Activated T-helper 2 cell treated with anti-CD3 and anti-CD28 coated beads, Interferon-gamma antibody, Interleukin-2, Interleukin-4, amounts not matched to agents 10 μg/mL and 5 μg/mL and 100 μg/mL, durations not matched to agents 14 hours and 24 hours and 36 hours (primary cell): ENCODE results near the gene CHTF18. TPM values are rescaled to one million over a fixed set of nuclear protein-coding genes. Genes with fewer than 3 reads are reported as not detected.
"Not testable (repeated sequence)": the region's sequence is repeated elsewhere in the genome, so short reads cannot be mapped to it uniquely, and the experiment has no call there.

Source experiments
- DNase-seq: peaks from one replicate; pipeline ENCODE4 v3.0.0; 2021; ENCODE audit warnings: low spot score
- H3K27ac Mint-ChIP-seq: one replicate; pipeline ENCODE4 v1.8.0; 2021; ENCODE audit warnings: mixed read lengths
- H3K27me3 Mint-ChIP-seq: one replicate; pipeline ENCODE4 v1.8.0; 2021; ENCODE audit warnings: low read depth, mixed read lengths
- H3K36me3 Mint-ChIP-seq: one replicate; pipeline ENCODE4 v1.8.0; 2021; ENCODE audit warnings: low read depth, mixed read lengths
- H3K4me1 Mint-ChIP-seq: one replicate; pipeline ENCODE4 v1.8.0; 2021; ENCODE audit warnings: low read depth, mixed read lengths
- H3K4me3 Mint-ChIP-seq: one replicate; pipeline ENCODE4 v1.8.0; 2021; ENCODE audit warnings: low read depth, mild to moderate bottlenecking, moderate library complexity, mixed read lengths
- H3K9me3 Mint-ChIP-seq: one replicate; pipeline ENCODE4 v1.8.0; 2021; ENCODE audit warnings: mixed read lengths
- intact Hi-C: fragments of 100-400 bp; cut with micrococcal nuclease; formaldehyde crosslinking; loops from one replicate; pipeline ENCODE4 v1.15.1; 2023
- total RNA-seq: library from RNA; stranded (reverse); gene quantifications from 2 replicates; pipeline ENCODE4 v1.2.3, GENCODE V29; 2022

CHTF18 gene
- 108 and 119 TPM in 2 replicates for total RNA-seq

DNA sequence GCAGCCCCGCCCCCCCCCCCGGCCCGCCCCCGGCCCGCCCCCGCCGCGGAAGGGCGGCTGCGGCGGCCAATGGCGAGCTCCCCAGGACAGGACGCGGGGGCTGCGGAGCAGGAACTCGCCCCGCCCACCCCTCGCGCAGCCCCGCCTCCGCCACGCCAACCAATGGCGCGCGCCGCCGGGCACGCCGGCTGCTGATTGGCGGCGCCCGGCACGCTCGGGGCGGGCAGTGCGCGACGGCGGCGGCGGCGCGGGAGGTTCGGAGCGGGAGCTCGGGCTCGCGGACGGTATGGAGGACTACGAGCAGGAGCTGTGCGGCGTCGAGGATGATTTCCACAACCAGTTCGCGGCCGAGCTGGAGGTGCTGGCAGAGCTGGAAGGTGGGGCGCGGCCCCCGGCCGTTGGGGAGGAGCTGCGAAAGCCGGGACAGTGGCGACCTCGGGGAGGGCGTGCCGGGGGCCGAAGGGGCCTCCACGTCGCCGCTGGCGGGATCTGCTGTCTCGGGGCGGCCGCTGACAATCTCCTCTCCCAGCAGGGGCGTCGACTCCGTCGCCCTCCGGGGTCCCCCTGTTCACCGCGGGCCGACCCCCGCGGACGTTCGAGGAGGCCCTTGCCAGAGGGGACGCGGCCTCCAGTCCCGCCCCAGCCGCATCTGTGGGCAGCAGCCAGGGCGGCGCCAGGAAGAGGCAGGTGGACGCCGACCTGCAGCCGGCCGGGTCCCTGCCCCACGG is at the start of gene CHTF18:
Gene CHTF18, plus strand, starts transcription at position 222 of the 728 bp plus-strand sequence. Its CDS starts 65 bp downstream, at position 287.
- Mint-ChIP-seq H3K36me3 (peaks cover 23% of the 10 kb centered on the region), H3K4me3 (peak within 1 kb of the TSS; percentile 86), H3K27me3 (no peaks in the 10 kb centered on the region), H3K9me3 (no peaks in the 10 kb centered on the region), H3K27ac (peak within 1 kb of the TSS; percentile 68), H3K4me1 (peaks cover 5% of the 10 kb centered on the region)
- peak; percentile 92 for DNase-seq
- intact Hi-C loops = loop anchor here (5.0 kb wide), 1 partner anchor 46 kb away; the partner anchor contains the start of gene CIAO3

GRCh38 chr16:739560-740458 is 48.6 kb upstream of the CHTF18 start:
- Mint-ChIP-seq H3K4me3 (peak overlapping the region; percentile 79), H3K27ac (no peak overlapping the region), H3K27me3 (no peaks in the 10 kb centered on the region), H3K4me1 (peaks cover 17% of the 10 kb centered on the region), H3K9me3 (no peaks in the 10 kb centered on the region), H3K36me3 (peaks cover 25% of the 10 kb centered on the region)
- intact Hi-C loops = loop anchor here (5.0 kb wide), 1 partner anchor 47 kb away; the partner anchor contains the start of genes CHTF18 and RPUSD1
- DNase-seq = no peak

GRCh38 chr16:740459-740763 is 48.0 kb upstream of the CHTF18 start:
- H3K27me3 Mint-ChIP-seq = no peaks in the 10 kb centered on the region
- intact Hi-C loops = loop anchor here (5.0 kb wide), 1 partner anchor 47 kb away; the partner anchor contains the start of genes CHTF18 and RPUSD1
- DNase-seq = no peak
- H3K4me1 Mint-ChIP-seq = peaks cover 15% of the 10 kb centered on the region
- H3K27ac Mint-ChIP-seq = peak overlapping the region; percentile 52
- peaks cover 21% of the 10 kb centered on the region for H3K36me3 Mint-ChIP-seq
- H3K9me3 Mint-ChIP-seq = no peaks in the 10 kb centered on the region
- H3K4me3 Mint-ChIP-seq = peak overlapping the region; percentile 79

GRCh38 chr16:740764-741505 is 47.5 kb upstream of the CHTF18 start, which contains the start of gene CIAO3:
CIAO3 (minus strand) TSS chr16:740997; CDS start chr16:740985, 12 bp downstream.
- Mint-ChIP-seq H3K27ac (peak within 1 kb of the TSS; percentile 62), H3K9me3 (no peaks in the 10 kb centered on the region), H3K4me1 (peaks cover 11% of the 10 kb centered on the region), H3K36me3 (peaks cover 16% of the 10 kb centered on the region), H3K4me3 (peak within 1 kb of the TSS; percentile 79), H3K27me3 (no peaks in the 10 kb centered on the region)
- intact Hi-C loops = loop anchor here (1.0 to 5.0 kb wide), 2 partner anchors 21 to 46 kb away; partner anchors contain the start of genes CHTF18 and RPUSD1
- DNase-seq = peak; percentile 91

DNA sequence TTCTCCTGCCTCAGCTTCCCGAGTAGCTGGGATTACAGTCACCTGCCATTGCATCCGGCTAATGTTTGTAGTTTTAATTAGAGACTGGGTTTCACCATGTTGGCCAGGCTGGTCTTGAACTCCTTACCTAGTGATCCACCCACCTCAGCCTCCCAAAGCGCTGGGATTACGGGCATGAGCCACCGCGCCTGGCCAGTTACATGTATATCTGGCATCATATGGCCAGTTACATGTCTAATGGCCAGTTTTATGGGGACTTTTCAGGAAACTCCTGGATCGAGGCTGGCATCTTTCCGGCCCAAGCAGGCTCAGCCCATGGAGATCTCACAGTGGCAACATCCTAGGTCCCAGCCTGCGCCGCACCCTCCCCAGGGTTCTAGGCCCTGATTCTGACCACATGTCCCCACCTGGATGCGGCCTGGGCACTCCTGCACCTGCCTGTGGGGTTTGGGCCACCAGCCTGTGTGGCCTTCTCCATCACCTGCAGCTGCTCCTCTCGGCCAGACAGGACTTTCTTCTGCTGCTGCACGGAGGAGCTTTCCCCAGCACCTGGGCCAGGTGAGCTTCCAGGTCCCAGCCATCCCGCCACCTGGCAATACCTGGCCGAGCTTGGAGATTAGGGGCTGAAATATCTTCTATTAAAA is 46.3 kb upstream of the CHTF18 start:
- no peak overlapping the region for H3K27ac Mint-ChIP-seq
- H3K9me3 Mint-ChIP-seq = no peaks in the 10 kb centered on the region
- no peaks in the 10 kb centered on the region for H3K27me3 Mint-ChIP-seq
- peaks cover 7% of the 10 kb centered on the region for H3K4me1 Mint-ChIP-seq
- intact Hi-C loops = loop anchor here (1.0 to 5.0 kb wide), 2 partner anchors 22 to 45 kb away; partner anchors contain the start of genes CHTF18 and RPUSD1
- peaks cover 10% of the 10 kb centered on the region for H3K36me3 Mint-ChIP-seq
- peak overlapping the region; percentile 26 for H3K4me3 Mint-ChIP-seq
- DNase-seq = no peak

- intact Hi-C loops = loop anchor here (5.0 kb wide), 1 partner anchor 44 kb away; the partner anchor contains the start of genes CHTF18 and RPUSD1
- H3K27me3 Mint-ChIP-seq, H3K4me1 Mint-ChIP-seq, H3K36me3 Mint-ChIP-seq, H3K27ac Mint-ChIP-seq, DNase-seq, H3K9me3 Mint-ChIP-seq, H3K4me3 Mint-ChIP-seq: not testable (repeated sequence)
These were observed 45.5 kb upstream of the CHTF18 start for GRCh38 chr16:742894-743293.

GRCh38 chr16:743794-744500 is 44.5 kb upstream of the CHTF18 start:
- no peak overlapping the region for H3K27ac Mint-ChIP-seq
- H3K4me3 Mint-ChIP-seq = no peak overlapping the region
- H3K36me3 Mint-ChIP-seq = no peaks in the 10 kb centered on the region
- intact Hi-C loops = loop anchor here (5.0 kb wide), 1 partner anchor 43 kb away; the partner anchor contains the start of genes CHTF18 and RPUSD1
- no peak for DNase-seq
- H3K4me1 Mint-ChIP-seq = peaks cover 2% of the 10 kb centered on the region
- no peaks in the 10 kb centered on the region for H3K9me3 Mint-ChIP-seq
- H3K27me3 Mint-ChIP-seq = no peaks in the 10 kb centered on the region

DNA sequence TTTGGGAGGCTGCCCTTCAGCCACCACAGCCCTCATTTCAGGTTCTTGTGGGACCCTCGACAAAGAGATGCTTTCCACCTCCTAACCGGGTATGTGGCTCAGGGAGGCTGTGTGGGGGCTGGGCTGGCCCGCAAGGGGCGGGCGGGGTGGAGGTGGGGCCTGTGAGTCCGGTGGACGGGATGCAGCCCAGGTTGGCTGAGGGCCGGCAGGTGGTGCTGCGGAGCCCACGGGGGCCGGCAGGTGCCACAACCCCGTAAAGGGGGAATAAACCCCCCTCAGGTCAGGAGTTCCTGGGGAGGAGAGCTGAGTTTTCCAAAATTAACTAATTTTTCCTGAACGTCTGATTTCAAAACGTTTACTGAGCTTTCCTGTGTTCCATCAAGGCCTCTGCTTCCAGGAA is 42.7 kb upstream of the CHTF18 start:
- Mint-ChIP-seq H3K27ac (no peak overlapping the region), H3K36me3 (no peaks in the 10 kb centered on the region), H3K9me3 (no peaks in the 10 kb centered on the region), H3K4me1 (no peaks in the 10 kb centered on the region), H3K4me3 (no peak overlapping the region), H3K27me3 (no peaks in the 10 kb centered on the region)
- DNase-seq = no peak
- intact Hi-C loops = no loop called here

DNA sequence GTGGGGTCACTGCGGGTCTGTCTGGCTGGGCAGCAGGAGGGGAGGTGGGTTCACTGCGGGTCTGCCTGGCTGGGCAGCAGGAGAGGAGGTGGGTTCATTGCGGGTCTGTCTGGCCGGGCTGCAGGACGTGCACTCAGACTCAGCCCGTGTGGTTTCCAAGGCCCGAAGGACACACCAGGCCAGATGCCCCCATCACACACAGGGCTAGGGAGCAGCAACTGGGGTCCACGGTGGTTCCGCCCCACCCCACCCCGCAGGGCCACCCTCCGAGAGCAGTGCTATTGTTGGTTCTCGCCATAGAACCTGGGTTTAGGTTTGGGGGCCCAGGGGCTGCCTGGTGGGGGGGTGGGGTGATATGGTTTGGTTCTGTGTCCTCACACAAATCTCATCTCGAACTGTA is 41.8 kb upstream of the CHTF18 start:
- no peaks in the 10 kb centered on the region for H3K27me3 Mint-ChIP-seq
- intact Hi-C loops = no loop called here
- no peak overlapping the region for H3K27ac Mint-ChIP-seq
- H3K36me3 Mint-ChIP-seq = no peaks in the 10 kb centered on the region
- H3K4me1 Mint-ChIP-seq = no peaks in the 10 kb centered on the region
- no peak for DNase-seq
- no peaks in the 10 kb centered on the region for H3K9me3 Mint-ChIP-seq
- H3K4me3 Mint-ChIP-seq = no peak overlapping the region

DNA sequence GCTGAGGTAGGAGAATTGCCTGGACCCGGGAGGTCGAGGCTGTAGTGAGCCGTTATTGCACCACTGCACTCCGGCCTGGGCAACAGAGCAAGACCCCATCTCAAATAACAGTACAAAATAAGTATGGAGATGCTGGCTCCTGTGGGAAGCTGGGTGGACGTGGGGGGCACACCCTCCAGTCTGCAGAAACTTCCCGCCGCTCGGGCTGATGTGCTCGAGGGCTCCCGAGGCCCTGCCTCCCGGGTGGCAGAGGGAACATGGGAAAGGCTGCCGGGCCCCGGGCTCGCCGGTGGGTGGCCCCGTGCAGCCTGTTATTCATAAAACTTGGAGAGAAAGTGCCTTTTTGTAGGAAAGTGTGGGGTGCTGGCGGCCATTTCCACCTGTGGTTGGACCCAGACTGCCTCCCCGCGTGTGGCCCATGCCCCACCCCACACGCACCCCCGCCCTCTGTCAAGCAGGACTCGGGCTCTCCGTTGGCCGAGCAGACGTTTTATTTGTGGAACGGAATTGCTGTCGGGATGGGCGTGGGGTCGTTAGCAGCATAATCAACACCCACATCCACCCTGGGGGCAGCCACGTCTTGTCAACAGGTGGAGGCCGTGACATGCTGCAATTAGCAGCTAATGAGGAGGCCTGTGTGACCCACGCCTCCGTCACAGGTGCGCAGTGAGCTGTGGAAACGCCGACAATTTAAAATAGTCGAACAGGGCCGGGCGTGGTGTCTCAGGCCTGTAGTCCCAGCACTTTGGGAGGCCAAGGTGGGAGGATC is 40.3 kb upstream of the CHTF18 start:
- no peaks in the 10 kb centered on the region for H3K27me3 Mint-ChIP-seq
- no peak for DNase-seq
- H3K36me3 Mint-ChIP-seq = no peaks in the 10 kb centered on the region
- H3K9me3 Mint-ChIP-seq = no peaks in the 10 kb centered on the region
- H3K4me3 Mint-ChIP-seq = no peak overlapping the region
- no peak overlapping the region for H3K27ac Mint-ChIP-seq
- intact Hi-C loops = no loop called here
- no peaks in the 10 kb centered on the region for H3K4me1 Mint-ChIP-seq

GRCh38 chr16:749010-749409 is 39.4 kb upstream of the CHTF18 start:
- DNase-seq = no peak
- Mint-ChIP-seq H3K27ac (no peak overlapping the region), H3K36me3 (no peaks in the 10 kb centered on the region), H3K4me1 (no peaks in the 10 kb centered on the region), H3K4me3 (no peak overlapping the region), H3K9me3 (no peaks in the 10 kb centered on the region), H3K27me3 (no peaks in the 10 kb centered on the region)
- intact Hi-C loops = no loop called here
